Neural crest cell (in vitro differentiated cells): ENCODE data around the gene CRHR2. TPM values are rescaled to one million over a fixed set of nuclear protein-coding genes. Genes with fewer than 3 reads are reported as not detected.
A peak's percentile ranks its signal among the peaks of the same experiment; 100 is the strongest.
"Not testable (repeated sequence)": the region's sequence is repeated elsewhere in the genome, so short reads cannot be mapped to it uniquely, and the experiment has no call there.

Source experiments
- DNase-seq: peaks from one replicate; pipeline ENCODE4 v3.0.0; 2021; ENCODE audit warnings: low read depth, mixed read lengths, low spot score
- H3K27ac Mint-ChIP-seq: one replicate; pipeline ENCODE4 v1.8.0; 2021; ENCODE audit warnings: mild to moderate bottlenecking, mixed read lengths; ENCODE audit not compliant: unreplicated experiment
- H3K27me3 Mint-ChIP-seq: 2 replicates; pipeline ENCODE4 v1.8.0; 2021; ENCODE audit warnings: low read depth, mild to moderate bottlenecking, mixed read lengths
- H3K36me3 Mint-ChIP-seq: 2 replicates; pipeline ENCODE4 v1.8.0; 2021; ENCODE audit warnings: low read depth, mild to moderate bottlenecking, mixed read lengths
- H3K4me1 Mint-ChIP-seq: 2 replicates; pipeline ENCODE4 v1.8.0; 2021; ENCODE audit warnings: mixed read lengths
- H3K4me3 Mint-ChIP-seq: one replicate; pipeline ENCODE4 v1.8.0; 2021; ENCODE audit warnings: mild to moderate bottlenecking, mixed read lengths
- H3K9me3 Mint-ChIP-seq: 2 replicates; pipeline ENCODE4 v1.8.0; 2021; ENCODE audit warnings: mixed read lengths
- total RNA-seq: library from RNA; stranded (reverse); gene quantifications from 2 replicates; pipeline ENCODE4 v1.2.1, GENCODE V29; 2021
- TF ChIP-seq, protein P1 (sequence below): fragments of 200-600 bp; sonication (generic); conservative IDR thresholded peaks from 2 replicates; pipeline ENCODE4 v1.5.0; 2021; ENCODE audit warnings: antibody characterized with exemption, mild to moderate bottlenecking

The CRHR2 gene
- total RNA-seq, 1 donor from 2014 or later: not detected

DNA sequence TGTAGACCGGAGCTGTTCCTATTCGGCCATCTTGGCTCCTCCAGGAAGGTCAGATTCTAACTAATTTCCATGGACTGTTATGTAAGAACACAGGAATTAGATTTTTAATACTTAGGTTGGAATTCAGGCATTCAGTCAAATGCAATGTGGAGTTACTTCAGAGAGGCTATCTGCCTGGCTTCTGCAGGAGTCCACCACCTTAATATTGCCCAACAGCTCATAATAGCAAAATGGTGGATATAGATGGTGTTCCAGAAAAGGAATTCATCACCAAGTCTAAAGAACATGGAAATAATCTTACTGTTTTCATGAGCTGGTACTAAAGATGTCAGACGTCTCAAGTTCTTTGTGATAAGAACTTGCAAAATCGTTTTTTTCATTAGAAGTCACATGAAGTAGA lies 39.5 kb downstream of the CRHR2 start:
- H3K9me3 Mint-ChIP-seq: no peaks in the 10 kb centered on the region
- H3K27ac Mint-ChIP-seq: peak overlapping the region; percentile 27
- TF ChIP-seq, protein P1, sequence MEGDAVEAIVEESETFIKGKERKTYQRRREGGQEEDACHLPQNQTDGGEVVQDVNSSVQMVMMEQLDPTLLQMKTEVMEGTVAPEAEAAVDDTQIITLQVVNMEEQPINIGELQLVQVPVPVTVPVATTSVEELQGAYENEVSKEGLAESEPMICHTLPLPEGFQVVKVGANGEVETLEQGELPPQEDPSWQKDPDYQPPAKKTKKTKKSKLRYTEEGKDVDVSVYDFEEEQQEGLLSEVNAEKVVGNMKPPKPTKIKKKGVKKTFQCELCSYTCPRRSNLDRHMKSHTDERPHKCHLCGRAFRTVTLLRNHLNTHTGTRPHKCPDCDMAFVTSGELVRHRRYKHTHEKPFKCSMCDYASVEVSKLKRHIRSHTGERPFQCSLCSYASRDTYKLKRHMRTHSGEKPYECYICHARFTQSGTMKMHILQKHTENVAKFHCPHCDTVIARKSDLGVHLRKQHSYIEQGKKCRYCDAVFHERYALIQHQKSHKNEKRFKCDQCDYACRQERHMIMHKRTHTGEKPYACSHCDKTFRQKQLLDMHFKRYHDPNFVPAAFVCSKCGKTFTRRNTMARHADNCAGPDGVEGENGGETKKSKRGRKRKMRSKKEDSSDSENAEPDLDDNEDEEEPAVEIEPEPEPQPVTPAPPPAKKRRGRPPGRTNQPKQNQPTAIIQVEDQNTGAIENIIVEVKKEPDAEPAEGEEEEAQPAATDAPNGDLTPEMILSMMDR: no peak
- H3K4me1 Mint-ChIP-seq: peaks cover 5% of the 10 kb centered on the region
- H3K27me3 Mint-ChIP-seq: no peaks in the 10 kb centered on the region
- peak overlapping the region; percentile 78 for H3K4me3 Mint-ChIP-seq
- no peak for DNase-seq
- peaks cover 19% of the 10 kb centered on the region for H3K36me3 Mint-ChIP-seq

DNA sequence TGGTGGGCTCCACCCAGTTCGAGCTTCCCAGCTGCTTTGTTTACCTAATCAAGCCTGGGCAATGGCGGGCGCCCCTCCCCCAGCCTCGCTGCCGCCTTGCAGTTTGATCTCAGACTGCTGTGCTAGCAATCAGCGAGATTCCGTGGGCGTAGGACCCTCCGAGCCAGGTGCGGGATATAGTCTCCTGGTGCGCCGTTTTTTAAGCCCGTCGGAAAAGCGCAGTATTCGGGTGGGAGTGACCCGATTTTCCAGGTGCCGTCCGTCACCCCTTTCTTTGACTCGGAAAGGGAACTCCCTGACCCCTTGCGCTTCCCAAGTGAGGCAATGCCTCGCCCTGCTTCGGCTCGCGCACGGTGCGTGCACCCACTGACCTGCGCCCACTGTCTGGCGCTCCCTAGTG lies 39.9 kb downstream of the CRHR2 start:
- Mint-ChIP-seq H3K36me3 (peaks cover 19% of the 10 kb centered on the region), H3K4me3 (peak overlapping the region; percentile 78)
- DNase-seq, H3K27ac Mint-ChIP-seq, H3K9me3 Mint-ChIP-seq, H3K27me3 Mint-ChIP-seq, H3K4me1 Mint-ChIP-seq: not testable (repeated sequence)

DNA sequence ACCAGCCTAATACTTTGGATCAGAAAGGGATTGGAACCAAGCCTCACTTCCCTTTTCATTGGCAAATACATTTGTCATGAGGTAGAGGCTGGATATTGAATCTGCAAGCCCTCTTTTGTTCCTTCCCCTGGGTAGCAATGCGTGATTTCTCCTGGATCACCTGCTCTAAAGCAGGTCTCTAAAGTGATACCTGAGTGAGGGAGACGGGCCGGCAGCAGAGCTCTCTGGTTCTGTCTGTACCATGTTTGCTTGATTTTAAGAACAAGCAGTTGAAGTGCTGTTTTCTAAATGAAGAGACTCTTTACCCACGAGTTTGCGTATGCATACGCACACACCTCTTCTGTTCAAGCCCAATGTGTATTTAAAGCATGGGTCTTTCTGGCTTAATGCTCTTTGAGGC lies 46.5 kb downstream of the CRHR2 start:
- Mint-ChIP-seq H3K4me1 (no peaks in the 10 kb centered on the region), H3K27ac (no peak overlapping the region), H3K36me3 (peaks cover 30% of the 10 kb centered on the region), H3K9me3 (no peaks in the 10 kb centered on the region), H3K27me3 (no peaks in the 10 kb centered on the region), H3K4me3 (no peak overlapping the region)
- DNase-seq: no peak
- TF ChIP-seq, protein P1: no peak

DNA sequence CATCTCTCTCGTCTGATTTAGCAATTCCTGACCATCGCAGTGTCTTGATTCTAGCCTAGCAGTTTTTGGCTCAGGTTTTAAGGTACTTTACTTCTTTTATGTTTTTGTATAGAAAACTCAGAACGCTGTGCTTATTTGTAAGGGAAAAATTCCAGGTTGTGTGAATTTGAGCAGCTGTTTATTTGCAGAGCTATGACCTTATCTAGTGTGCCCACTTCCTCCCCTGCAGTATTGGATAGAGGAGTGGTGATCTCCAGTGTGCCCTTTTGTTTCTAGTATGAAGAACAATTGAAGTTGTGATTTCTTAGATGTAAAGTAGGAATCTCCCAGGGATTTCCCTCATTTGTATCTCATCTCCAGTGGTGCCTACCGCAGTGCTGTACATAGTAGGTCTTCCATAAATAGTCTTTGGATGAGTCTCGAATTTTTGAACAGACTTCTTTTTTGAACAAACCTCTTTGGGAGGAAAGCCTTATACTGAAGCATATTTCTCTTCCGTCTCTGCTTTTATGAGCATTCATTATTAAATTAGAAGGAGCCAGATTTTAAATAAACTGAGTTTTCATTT lies 47.5 kb downstream of the CRHR2 start:
- H3K4me1 Mint-ChIP-seq: no peaks in the 10 kb centered on the region
- no peaks in the 10 kb centered on the region for H3K27me3 Mint-ChIP-seq
- peaks cover 30% of the 10 kb centered on the region for H3K36me3 Mint-ChIP-seq
- H3K27ac Mint-ChIP-seq: no peak overlapping the region
- no peak for DNase-seq
- TF ChIP-seq, protein P1: no peak
- H3K9me3 Mint-ChIP-seq: no peaks in the 10 kb centered on the region
- no peak overlapping the region for H3K4me3 Mint-ChIP-seq

DNA sequence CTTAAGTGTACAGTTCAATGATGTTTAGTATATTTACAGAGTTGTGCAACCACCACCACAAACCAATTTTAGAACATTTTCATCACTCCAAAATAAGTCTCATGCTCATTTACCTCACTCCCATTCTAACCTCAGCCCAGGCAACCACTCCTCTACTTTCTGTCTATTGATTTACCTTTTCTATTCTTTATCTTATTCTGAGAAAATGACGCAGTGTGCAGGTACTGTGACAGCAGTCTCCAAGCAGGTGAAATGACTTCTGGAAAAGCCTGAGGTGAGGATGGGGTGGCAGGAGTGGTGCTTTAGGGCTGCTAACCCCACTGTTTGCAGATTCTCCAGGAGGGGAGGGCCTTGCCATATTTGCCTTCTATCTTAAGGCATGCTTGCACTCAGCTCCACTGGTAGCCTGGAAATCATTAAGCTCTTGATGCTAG lies 48.0 kb downstream of the CRHR2 start:
- Mint-ChIP-seq H3K9me3 (no peaks in the 10 kb centered on the region), H3K4me1 (no peaks in the 10 kb centered on the region), H3K27ac (no peak overlapping the region), H3K27me3 (no peaks in the 10 kb centered on the region), H3K4me3 (no peak overlapping the region), H3K36me3 (peaks cover 30% of the 10 kb centered on the region)
- no peak for DNase-seq
- TF ChIP-seq, protein P1: no peak

DNA sequence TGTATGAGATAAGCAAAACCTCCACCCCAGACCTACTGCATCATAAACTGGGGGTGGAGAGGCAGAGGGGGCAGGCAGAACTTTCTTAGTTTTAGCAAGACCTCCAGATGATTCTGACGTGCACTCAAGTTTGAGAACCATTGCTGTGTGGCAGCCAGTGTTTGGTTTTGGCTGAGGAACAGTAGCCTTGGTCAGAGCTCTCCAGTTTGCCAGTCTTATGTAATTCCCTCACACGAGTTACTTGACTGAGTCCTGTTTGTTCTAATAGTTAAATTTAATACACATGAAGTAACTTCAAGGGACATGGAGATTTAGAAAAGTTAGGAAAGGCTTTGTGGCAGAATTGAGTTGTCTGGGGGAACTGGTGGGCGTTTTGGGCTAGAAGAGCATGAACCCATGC lies 49.0 kb downstream of the CRHR2 start:
- Mint-ChIP-seq H3K4me3 (no peak overlapping the region), H3K27me3 (no peaks in the 10 kb centered on the region), H3K36me3 (peaks cover 30% of the 10 kb centered on the region), H3K4me1 (no peaks in the 10 kb centered on the region), H3K9me3 (no peaks in the 10 kb centered on the region), H3K27ac (peak overlapping the region; percentile 65)
- TF ChIP-seq, protein P1: no peak
- DNase-seq: no peak
